CD4-positive, alpha-beta T cell (primary cell): ENCODE data around the gene ENTPD2. TPM values are rescaled to one million over a fixed set of nuclear protein-coding genes. Genes with fewer than 3 reads are reported as not detected.

Experiments used
- ATAC-seq: fragments of 200-7000 bp; cut with Tn5 transposase; one replicate; pipeline ENCODE4 v1.10.0; 2022; ENCODE audit warnings: mild to moderate bottlenecking; ENCODE audit not compliant: poor library complexity
- CTCF ChIA-PET: fragments of 350-600 bp; sonication (Branson Sonifier 250); formaldehyde crosslinking; loops from one replicate; lab custom pipeline; 2021; ENCODE audit warnings: antibody characterized with exemption, inconsistent platforms; lab: Charles Lee
- POLR2A ChIA-PET: fragments of 350-600 bp; sonication (Branson Sonifier 250); formaldehyde crosslinking; loops from one replicate; lab custom pipeline; 2021; ENCODE audit warnings: antibody characterized with exemption, inconsistent platforms; lab: Charles Lee
- DNase-seq, 14 experiments: peaks; one replicate each; pipeline ENCODE4 v3.0.0-alpha.2; 2013 to 2020; ENCODE audit warnings: mixed read lengths in 2 of 14
- H3K27ac ChIP-seq, 2 donors: one replicate each; pipeline versions ENCODE4 v1.5.1 to v1.7.0; 2013; ENCODE audit warnings: low read length in 2 of 2, low read depth in 1 of 2, mild to moderate bottlenecking in 1 of 2
- H3K27me3 ChIP-seq, 2 experiments: 1 replicate in 1 of 2; 2 replicates in 1 of 2; pipeline versions ENCODE4 v1.6.1 to v1.7.0; 2013; ENCODE audit warnings: low read length in 2 of 2, control low read depth in 1 of 2, mild to moderate bottlenecking in 1 of 2, moderate library complexity in 1 of 2; ENCODE audit not compliant: insufficient read depth in 2 of 2, control insufficient read depth in 1 of 2
- H3K36me3 ChIP-seq: one replicate; pipeline ENCODE4 v1.6.1; 2013; ENCODE audit warnings: low read length, control low read depth; ENCODE audit not compliant: insufficient read depth
- H3K4me1 ChIP-seq: one replicate; pipeline ENCODE4 v1.6.1; 2013; ENCODE audit warnings: low read length, control low read depth; ENCODE audit not compliant: insufficient read depth
- H3K4me3 ChIP-seq: one replicate; pipeline ENCODE4 v1.5.1; 2013; ENCODE audit warnings: mild to moderate bottlenecking, low read length, moderate library complexity
- H3K9me3 ChIP-seq, 2 experiments: 1 replicate in 1 of 2; 2 replicates in 1 of 2; pipeline versions ENCODE4 v1.6.1 to v1.7.0; 2013; ENCODE audit warnings: low read length in 2 of 2, mild to moderate bottlenecking in 2 of 2, control low read depth in 1 of 2, moderate library complexity in 1 of 2; ENCODE audit not compliant: control insufficient read depth in 1 of 2, insufficient read depth in 1 of 2
- H3K27ac Mint-ChIP-seq: one replicate; pipeline ENCODE4 v1.8.0; 2020; ENCODE audit warnings: mixed read lengths
- H3K27me3 Mint-ChIP-seq: one replicate; pipeline ENCODE4 v1.8.0; 2021; ENCODE audit warnings: mixed read lengths
- H3K36me3 Mint-ChIP-seq: one replicate; pipeline ENCODE4 v1.8.0; 2021; ENCODE audit warnings: low read depth, mixed read lengths
- H3K4me1 Mint-ChIP-seq: one replicate; pipeline ENCODE4 v1.8.0; 2021; ENCODE audit warnings: low read depth, mixed read lengths
- H3K4me3 Mint-ChIP-seq: one replicate; pipeline ENCODE4 v1.8.0; 2020; ENCODE audit warnings: mild to moderate bottlenecking, mixed read lengths
- H3K9me3 Mint-ChIP-seq: one replicate; pipeline ENCODE4 v1.8.0; 2020; ENCODE audit warnings: mixed read lengths
- CTCF ChIP-seq: fragments of 200-600 bp; IDR thresholded peaks from one replicate; pipeline ENCODE4 v1.8.0; 2022; ENCODE audit warnings: antibody characterized with exemption, mild to moderate bottlenecking
- intact Hi-C, 2 experiments: fragments of 100-400 bp; cut with DNase I in 1 of 2; cut with micrococcal nuclease in 1 of 2; formaldehyde crosslinking; loops; one replicate each; pipeline versions ENCODE4 v1.15.1 to v1.9.0; 2023 to 2025; cut with DNase I, micrococcal nuclease
- total RNA-seq, 174 experiments: library from RNA in 2 of 174; stranded (reverse) in 2 of 174; gene quantifications; one replicate each; pipeline ENCODE4 v1.2.3 and lab custom pipeline; 2021 to 2026

Gene ENTPD2
- total RNA-seq, 2 experiments from 2014 or later: not detected

- peaks cover 32% of the 10 kb centered on the region for H3K4me1 Mint-ChIP-seq
- no peaks in the 10 kb centered on the region for H3K27me3 Mint-ChIP-seq
- intact Hi-C loops: loop anchor here (1.0 to 5.0 kb wide), 4 partner anchors 15 to 604 kb away; partner anchors contain the start of genes SAPCD2 (in 1 of the 2) and SEC16A (in 1 of the 2)
- peak overlapping the region; percentile 89 for H3K27ac Mint-ChIP-seq
- H3K36me3 ChIP-seq: peaks cover 16% of the 10 kb centered on the region
- no peaks in the 10 kb centered on the region for H3K27me3 ChIP-seq
- peak overlapping the region; percentile 30 to 79 for H3K27ac ChIP-seq
- ATAC-seq (no peak), DNase-seq (peak in 8 of 14 experiments; percentile 10 to 66 (median 22))
- peak overlapping the region; percentile 71 for H3K4me3 ChIP-seq
- H3K36me3 Mint-ChIP-seq: peaks cover 41% of the 10 kb centered on the region
- H3K4me3 Mint-ChIP-seq: peak overlapping the region; percentile 93
- ChIA-PET POLR2A (interaction anchor here (0.7 to 4.2 kb wide), 28 partner anchors 9 to 385 kb away, joined by 3 to 89 read pairs (median 7); partner anchors contain the start of genes ANAPC2, EXD3, FUT7 and NELFB), CTCF (interaction anchor here (0.8 to 2.0 kb wide), 13 partner anchors 9 to 299 kb away, joined by 3 to 20 read pairs (median 4); partner anchors contain the start of genes C8G, FBXW5, NRARP and SAPCD2)
- no peak for TF ChIP-seq CTCF
- H3K4me1 ChIP-seq: peaks cover 22% of the 10 kb centered on the region
- no peaks in the 10 kb centered on the region for H3K9me3 Mint-ChIP-seq
- no peaks in the 10 kb centered on the region for H3K9me3 ChIP-seq
These were observed 32.2 kb upstream of the ENTPD2 start for GRCh38 chr9:137085920-137086530.

DNA sequence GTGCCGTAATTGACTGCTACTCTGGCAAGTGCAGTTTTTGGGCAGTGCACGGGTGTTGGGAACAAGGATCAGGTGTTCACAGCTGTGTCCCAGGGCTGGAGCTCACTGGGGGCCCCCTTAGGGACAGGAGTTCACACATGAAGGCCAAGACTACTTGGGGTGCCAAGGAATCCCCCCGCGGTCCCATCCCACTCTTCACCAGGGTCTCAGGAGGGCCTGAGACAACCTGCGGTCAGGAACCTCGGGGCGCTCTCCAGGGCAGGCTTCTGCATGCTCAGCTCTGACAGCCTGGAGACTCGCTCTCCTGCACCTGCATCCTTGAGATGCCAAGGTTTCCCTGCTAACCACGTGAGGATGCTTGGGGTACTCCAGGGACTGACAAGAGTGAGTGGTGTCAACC lies 30.7 kb upstream of the ENTPD2 start:
- H3K27ac ChIP-seq: no peak overlapping the region
- H3K4me1 ChIP-seq: peaks cover 22% of the 10 kb centered on the region
- DNase-seq (no peak), ATAC-seq (no peak)
- H3K27me3 Mint-ChIP-seq: no peaks in the 10 kb centered on the region
- POLR2A ChIA-PET: interaction anchor here (2.9 kb wide), 1 partner anchor 11 kb away, joined by 89 read pairs; no protein-coding TSS in a partner anchor
- H3K4me3 ChIP-seq: no peak overlapping the region
- no peaks in the 10 kb centered on the region for H3K9me3 ChIP-seq
- H3K27ac Mint-ChIP-seq: peak overlapping the region; percentile 68
- TF ChIP-seq CTCF: no peak
- H3K9me3 Mint-ChIP-seq: no peaks in the 10 kb centered on the region
- H3K36me3 ChIP-seq: peaks cover 11% of the 10 kb centered on the region
- CTCF ChIA-PET: interaction anchor here (1.1 to 1.9 kb wide), 4 partner anchors 9 to 55 kb away, joined by 4 to 6 read pairs (median 4); no protein-coding TSS in a partner anchor
- H3K4me1 Mint-ChIP-seq: peaks cover 35% of the 10 kb centered on the region
- H3K4me3 Mint-ChIP-seq: no peak overlapping the region
- H3K27me3 ChIP-seq: no peaks in the 10 kb centered on the region
- peaks cover 32% of the 10 kb centered on the region for H3K36me3 Mint-ChIP-seq
- intact Hi-C loops: no loop called here

DNA sequence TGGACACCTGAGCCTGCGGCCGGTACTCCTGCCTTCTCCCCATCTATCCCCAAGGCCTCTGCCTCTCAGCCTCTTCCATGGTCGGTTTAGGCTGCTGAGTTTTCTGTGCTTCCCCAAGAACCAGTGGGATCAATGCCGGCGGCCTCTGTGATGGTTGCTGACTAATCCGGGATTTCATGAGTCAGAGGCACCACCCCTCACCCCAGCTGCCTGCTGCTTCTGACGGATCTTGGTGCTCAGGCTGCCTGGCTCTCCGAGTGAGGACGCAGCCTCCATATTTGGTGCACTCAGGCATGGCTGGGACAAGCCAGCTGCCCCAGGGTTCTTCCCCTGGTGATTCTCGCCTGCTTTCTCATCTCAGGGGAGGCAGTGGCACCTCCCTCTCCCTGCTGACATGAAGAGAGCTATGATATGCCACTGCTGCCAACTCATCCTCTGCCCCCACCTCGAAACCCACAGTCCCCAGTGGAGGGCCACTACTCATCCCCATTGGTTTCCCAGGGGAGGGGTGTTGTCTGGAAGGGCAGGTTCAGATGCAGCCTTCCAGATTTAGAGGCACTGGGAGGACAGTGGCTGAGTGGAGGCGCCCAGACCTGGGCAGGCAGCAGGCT lies 29.6 kb upstream of the ENTPD2 start:
- no peaks in the 10 kb centered on the region for H3K27me3 Mint-ChIP-seq
- Histone ChIP-seq H3K27ac (no peak overlapping the region), H3K4me3 (no peak overlapping the region), H3K9me3 (no peaks in the 10 kb centered on the region), H3K36me3 (peaks cover 11% of the 10 kb centered on the region), H3K27me3 (no peaks in the 10 kb centered on the region), H3K4me1 (peaks cover 26% of the 10 kb centered on the region)
- TF ChIP-seq CTCF: no peak
- DNase-seq: peak in 1 of 14 experiments; percentile 37
- POLR2A ChIA-PET: no interaction called here
- H3K36me3 Mint-ChIP-seq: peaks cover 22% of the 10 kb centered on the region
- CTCF ChIA-PET: interaction anchor here (1.5 kb wide), 1 partner anchor 12 kb away, joined by 6 read pairs; no protein-coding TSS in a partner anchor
- peak overlapping the region; percentile 68 for H3K27ac Mint-ChIP-seq
- ATAC-seq: no peak
- no peaks in the 10 kb centered on the region for H3K9me3 Mint-ChIP-seq
- H3K4me1 Mint-ChIP-seq: peaks cover 26% of the 10 kb centered on the region
- intact Hi-C loops: no loop called here
- peak overlapping the region; percentile 54 for H3K4me3 Mint-ChIP-seq
